ENCODE data around the gene SETD6.
A peak's percentile ranks its signal among the peaks of the same experiment; 100 is the strongest.
"Not testable (repeated sequence)": the region's sequence is repeated elsewhere in the genome, so short reads cannot be mapped to it uniquely, and the experiment has no call there.

The SETD6 gene

GRCh38 chr16:58481931-58482330 is 33.4 kb upstream of the SETD6 start:
- TF ChIP-seq, protein P1, sequence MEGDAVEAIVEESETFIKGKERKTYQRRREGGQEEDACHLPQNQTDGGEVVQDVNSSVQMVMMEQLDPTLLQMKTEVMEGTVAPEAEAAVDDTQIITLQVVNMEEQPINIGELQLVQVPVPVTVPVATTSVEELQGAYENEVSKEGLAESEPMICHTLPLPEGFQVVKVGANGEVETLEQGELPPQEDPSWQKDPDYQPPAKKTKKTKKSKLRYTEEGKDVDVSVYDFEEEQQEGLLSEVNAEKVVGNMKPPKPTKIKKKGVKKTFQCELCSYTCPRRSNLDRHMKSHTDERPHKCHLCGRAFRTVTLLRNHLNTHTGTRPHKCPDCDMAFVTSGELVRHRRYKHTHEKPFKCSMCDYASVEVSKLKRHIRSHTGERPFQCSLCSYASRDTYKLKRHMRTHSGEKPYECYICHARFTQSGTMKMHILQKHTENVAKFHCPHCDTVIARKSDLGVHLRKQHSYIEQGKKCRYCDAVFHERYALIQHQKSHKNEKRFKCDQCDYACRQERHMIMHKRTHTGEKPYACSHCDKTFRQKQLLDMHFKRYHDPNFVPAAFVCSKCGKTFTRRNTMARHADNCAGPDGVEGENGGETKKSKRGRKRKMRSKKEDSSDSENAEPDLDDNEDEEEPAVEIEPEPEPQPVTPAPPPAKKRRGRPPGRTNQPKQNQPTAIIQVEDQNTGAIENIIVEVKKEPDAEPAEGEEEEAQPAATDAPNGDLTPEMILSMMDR (IDR thresholded peaks at IDR 0.05; ENCODE audit: extremely low read depth, insufficient read depth, missing control alignments): no peak
- no peak for DNase-seq (ENCODE audit: low spot score)
- in situ Hi-C loops (cut with MboI; ENCODE audit: low pct_unique_long_range_greater_than_20kb, low sequenced_read_pairs, unreplicated experiment): no loop called here

DNA sequence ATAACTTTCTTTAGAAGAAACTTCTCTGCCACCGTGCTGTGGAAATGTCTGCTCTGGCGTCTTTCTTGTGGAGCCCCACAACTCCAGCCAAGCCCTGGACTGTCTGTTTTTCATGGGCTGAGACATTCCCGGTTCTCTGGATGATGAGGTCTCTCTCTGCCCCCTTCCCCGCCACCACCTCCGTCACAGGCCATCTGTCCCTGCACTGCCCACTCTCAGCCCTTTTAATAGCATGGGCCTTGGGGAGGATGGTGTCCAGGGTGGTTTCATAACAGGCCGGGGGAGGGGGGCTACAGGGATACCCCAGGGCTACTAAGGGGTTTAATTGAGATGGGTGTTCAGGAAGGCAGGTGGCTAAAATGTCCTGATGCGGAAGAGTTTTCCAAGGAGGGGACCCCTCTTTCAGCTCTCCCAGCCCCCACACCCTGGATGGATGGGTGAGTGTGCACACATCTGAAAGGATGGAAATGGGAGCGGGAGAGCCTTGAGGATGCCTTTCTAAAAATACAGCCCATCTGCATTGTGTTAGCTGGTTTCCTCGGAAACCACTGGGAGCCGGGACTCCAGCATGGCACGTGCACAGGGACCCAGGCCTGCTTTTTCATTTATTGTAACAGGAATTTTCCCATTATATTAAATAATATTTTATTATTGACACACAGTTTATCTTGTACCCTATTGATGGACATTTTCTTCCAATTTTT is 30.0 kb upstream of the SETD6 start:
- TF ChIP-seq, protein P1 (IDR thresholded peaks at IDR 0.05; ENCODE audit: extremely low read depth, insufficient read depth, missing control alignments): no peak
- no peak for DNase-seq (ENCODE audit: low spot score)
- in situ Hi-C loops (cut with MboI; ENCODE audit: low pct_unique_long_range_greater_than_20kb, low sequenced_read_pairs, unreplicated experiment): no loop called here

- in situ Hi-C loops (cut with MboI; ENCODE audit: low pct_unique_long_range_greater_than_20kb, low sequenced_read_pairs, unreplicated experiment): no loop called here
- TF ChIP-seq, protein P1 (IDR thresholded peaks at IDR 0.05; ENCODE audit: extremely low read depth, insufficient read depth, missing control alignments): peak; percentile 98
- DNase-seq (ENCODE audit: low spot score): peak; percentile 90
Measured at GRCh38 chr16:58487566-58488351, 27.6 kb upstream of the SETD6 start.

DNA sequence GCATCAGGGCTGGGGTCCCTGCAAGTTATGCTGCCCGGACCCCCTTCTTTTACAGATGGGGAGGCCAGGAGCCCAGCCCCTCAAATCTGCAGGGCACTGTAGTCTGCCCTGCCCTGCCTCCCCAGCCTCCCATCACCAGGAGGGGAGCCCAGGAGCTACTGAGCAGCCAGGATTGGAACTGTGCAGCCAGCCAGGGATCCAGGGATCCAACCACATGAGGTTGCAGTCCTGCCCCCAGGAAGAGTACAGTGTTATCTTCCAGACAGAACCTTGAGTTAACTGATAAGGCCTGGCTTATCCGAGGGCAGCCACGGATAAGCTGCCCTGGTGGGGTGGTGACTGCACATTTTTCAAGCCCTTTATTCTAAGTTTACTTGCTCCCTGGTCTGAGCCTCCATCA is 26.8 kb upstream of the SETD6 start:
- no peak for DNase-seq (ENCODE audit: low spot score)
- TF ChIP-seq, protein P1 (IDR thresholded peaks at IDR 0.05; ENCODE audit: extremely low read depth, insufficient read depth, missing control alignments): no peak
- in situ Hi-C loops (cut with MboI; ENCODE audit: low pct_unique_long_range_greater_than_20kb, low sequenced_read_pairs, unreplicated experiment): no loop called here

DNA sequence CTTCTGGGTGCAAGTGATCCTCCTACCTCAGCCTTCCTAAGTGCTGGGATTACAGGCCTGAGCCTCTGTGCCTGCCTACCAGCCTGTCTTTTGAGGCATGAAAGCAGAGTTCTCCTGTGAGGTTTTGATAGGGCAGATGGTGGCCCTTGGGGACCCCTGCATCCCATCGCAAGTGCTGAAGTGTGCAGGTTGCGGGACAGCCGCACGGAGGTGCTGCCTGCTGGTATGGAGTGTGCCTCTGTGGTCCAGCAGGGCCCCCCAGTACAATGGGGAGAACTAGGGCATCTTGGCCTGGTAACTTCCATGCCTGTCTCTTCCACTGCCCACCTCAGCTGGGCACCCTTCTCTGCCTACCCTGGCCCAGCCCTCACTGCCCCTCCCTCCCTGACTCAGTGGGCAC is 25.3 kb upstream of the SETD6 start:
- TF ChIP-seq, protein P1 (IDR thresholded peaks at IDR 0.05; ENCODE audit: extremely low read depth, insufficient read depth, missing control alignments): no peak
- DNase-seq (ENCODE audit: low spot score): no peak
- in situ Hi-C loops (cut with MboI; ENCODE audit: low pct_unique_long_range_greater_than_20kb, low sequenced_read_pairs, unreplicated experiment): loop anchor here (10.0 kb wide), 1 partner anchor 145 kb away; no protein-coding TSS in a partner anchor

DNA sequence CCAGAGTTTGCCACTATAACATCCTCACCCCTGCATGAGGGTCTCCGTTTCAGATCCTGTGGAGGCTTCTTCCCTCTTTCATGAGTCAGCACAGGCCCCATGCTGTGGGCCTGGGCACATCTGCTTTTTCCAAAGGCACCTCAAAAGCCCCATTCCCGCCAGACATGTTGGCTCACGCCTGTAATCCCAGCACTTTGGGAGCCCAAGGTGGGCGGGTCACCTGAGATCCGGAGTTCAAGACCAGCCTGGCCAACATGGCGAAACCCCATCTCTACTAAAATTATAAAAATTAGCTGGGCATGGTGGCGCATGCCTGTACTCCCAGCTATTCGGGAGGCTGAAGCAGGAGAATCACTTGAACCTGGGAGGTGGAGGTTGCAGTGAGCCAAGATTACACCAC is 24.8 kb upstream of the SETD6 start:
- in situ Hi-C loops (cut with MboI; ENCODE audit: low pct_unique_long_range_greater_than_20kb, low sequenced_read_pairs, unreplicated experiment): loop anchor here (10.0 kb wide), 1 partner anchor 146 kb away; no protein-coding TSS in a partner anchor
- DNase-seq (ENCODE audit: low spot score): not testable (repeated sequence)

- TF ChIP-seq, protein P1 (IDR thresholded peaks at IDR 0.05; ENCODE audit: extremely low read depth, insufficient read depth, missing control alignments): no peak
- in situ Hi-C loops (cut with MboI; ENCODE audit: low pct_unique_long_range_greater_than_20kb, low sequenced_read_pairs, unreplicated experiment): loop anchor here (10.0 kb wide), 1 partner anchor 147 kb away; no protein-coding TSS in a partner anchor
- DNase-seq (ENCODE audit: low spot score): no peak
Measured at GRCh38 chr16:58492066-58492465, 23.3 kb upstream of the SETD6 start.
